Mesothelial cell of epicardium (in vitro differentiated cells): ENCODE measurements around the gene PIP5KL1. TPM values are rescaled to one million over a fixed set of nuclear protein-coding genes. Genes with fewer than 3 reads are reported as not detected.
A peak's percentile ranks its signal among the peaks of the same experiment; 100 is the strongest.

Experiments used
- DNase-seq, 2 experiments: peaks; one replicate each; pipeline ENCODE4 v3.0.0; 2021; ENCODE audit warnings: low spot score in 2 of 2; ENCODE audit not compliant: unreplicated experiment in 2 of 2
- H3K27ac Mint-ChIP-seq: 2 replicates; pipeline ENCODE4 v1.8.0; 2021; ENCODE audit warnings: mixed read lengths
- H3K27me3 Mint-ChIP-seq: 2 replicates; pipeline ENCODE4 v1.8.0; 2021; ENCODE audit warnings: low read depth, mixed read lengths
- H3K36me3 Mint-ChIP-seq: 2 replicates; pipeline ENCODE4 v1.8.0; 2021; ENCODE audit warnings: mixed read lengths
- H3K4me1 Mint-ChIP-seq: 2 replicates; pipeline ENCODE4 v1.8.0; 2021; ENCODE audit warnings: mixed read lengths
- H3K4me3 Mint-ChIP-seq: 2 replicates; pipeline ENCODE4 v1.8.0; 2021; ENCODE audit warnings: mild to moderate bottlenecking, moderate library complexity, mixed read lengths
- H3K9me3 Mint-ChIP-seq: 2 replicates; pipeline ENCODE4 v1.8.0; 2021; ENCODE audit warnings: mixed read lengths
- CTCF ChIP-seq: fragments of 200-600 bp; sonication (generic); IDR thresholded peaks from one replicate; pipeline ENCODE4 v1.5.0; 2021; ENCODE audit warnings: antibody characterized with exemption; ENCODE audit not compliant: unreplicated experiment
- total RNA-seq: library from RNA; stranded (reverse); gene quantifications from 3 replicates; pipeline ENCODE4 v1.2.1, GENCODE V29; 2021

Gene PIP5KL1
- total RNA-seq, 1 donor from 2014 or later = 8.2 TPM

DNA sequence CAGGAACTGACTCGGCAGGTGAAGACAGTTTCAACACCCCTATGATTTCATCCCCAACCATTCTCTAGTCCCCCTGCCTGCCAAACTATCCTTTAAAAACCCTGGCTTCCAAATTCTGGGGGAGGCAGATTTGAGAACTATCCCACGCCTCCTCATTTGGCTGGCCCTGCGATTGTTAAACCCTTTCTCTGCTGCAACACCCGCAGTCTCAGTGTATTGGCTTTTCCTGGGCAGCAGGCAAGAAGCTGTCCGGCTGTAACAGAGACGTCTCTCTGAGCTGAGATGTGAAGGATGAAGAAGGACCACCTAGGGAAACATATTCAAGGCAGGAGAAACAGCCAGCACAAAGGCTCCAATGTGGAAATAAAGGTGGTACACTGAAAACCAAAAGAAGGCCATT lies 37.7 kb downstream of the PIP5KL1 start:
- no peak for DNase-seq
- TF ChIP-seq CTCF = no peak
- Mint-ChIP-seq H3K27ac (no peak overlapping the region), H3K27me3 (no peaks in the 10 kb centered on the region), H3K36me3 (peaks cover 67% of the 10 kb centered on the region), H3K9me3 (peaks cover 30% of the 10 kb centered on the region), H3K4me1 (peaks cover 6% of the 10 kb centered on the region), H3K4me3 (no peak overlapping the region)

DNA sequence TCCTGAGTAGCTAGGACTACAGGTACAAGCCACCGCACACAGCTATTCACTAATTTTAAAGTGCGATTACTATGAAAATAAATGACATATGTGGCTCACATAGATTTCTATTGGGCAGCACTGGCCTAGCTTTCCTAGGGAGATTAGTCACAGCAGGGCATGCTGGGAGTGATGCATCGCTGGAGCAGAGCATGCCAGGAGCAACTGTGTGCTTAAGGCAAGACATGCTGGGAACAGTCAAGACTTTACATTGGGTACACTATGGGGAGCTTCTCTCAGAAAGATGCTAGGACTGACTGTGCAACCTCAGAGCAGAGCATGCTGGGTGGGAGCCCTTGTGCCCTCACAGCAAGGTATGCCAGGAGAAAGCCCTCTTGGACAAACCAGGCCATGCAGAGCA lies 40.5 kb downstream of the PIP5KL1 start:
- Mint-ChIP-seq H3K9me3 (peaks cover 22% of the 10 kb centered on the region), H3K27me3 (no peaks in the 10 kb centered on the region), H3K4me3 (no peak overlapping the region), H3K4me1 (no peaks in the 10 kb centered on the region), H3K27ac (no peak overlapping the region), H3K36me3 (peaks cover 61% of the 10 kb centered on the region)
- DNase-seq = no peak
- no peak for TF ChIP-seq CTCF

DNA sequence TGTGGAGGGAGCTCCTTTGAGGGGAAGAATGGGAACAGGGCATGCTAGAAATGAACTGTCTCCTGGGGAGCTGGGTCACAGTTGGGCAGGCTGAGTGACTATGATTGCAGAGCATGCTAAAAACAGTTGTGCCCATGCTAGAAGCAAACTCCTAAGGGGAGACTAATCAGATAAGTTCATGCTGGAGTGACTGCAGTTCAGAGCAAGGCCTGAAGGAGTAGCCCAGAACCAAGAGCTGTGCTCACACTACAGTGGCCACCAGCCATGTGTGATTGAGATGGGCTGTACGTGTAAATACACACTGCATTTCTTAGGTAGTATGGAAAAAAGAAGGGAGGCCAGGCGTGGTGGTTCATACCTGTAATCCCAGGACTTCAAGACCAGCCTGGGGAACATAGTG lies 42.8 kb downstream of the PIP5KL1 start:
- H3K4me1 Mint-ChIP-seq = no peaks in the 10 kb centered on the region
- no peaks in the 10 kb centered on the region for H3K27me3 Mint-ChIP-seq
- TF ChIP-seq CTCF = peak; percentile 24
- H3K4me3 Mint-ChIP-seq = no peak overlapping the region
- H3K36me3 Mint-ChIP-seq = peaks cover 40% of the 10 kb centered on the region
- peaks cover 5% of the 10 kb centered on the region for H3K9me3 Mint-ChIP-seq
- H3K27ac Mint-ChIP-seq = no peak overlapping the region
- no peak for DNase-seq

GRCh38 chr9:127886401-127886972 lies 44.1 kb downstream of the PIP5KL1 start:
- Mint-ChIP-seq H3K36me3 (peaks cover 32% of the 10 kb centered on the region), H3K4me1 (no peaks in the 10 kb centered on the region), H3K27me3 (no peaks in the 10 kb centered on the region), H3K9me3 (no peaks in the 10 kb centered on the region), H3K27ac (peak overlapping the region; percentile 30), H3K4me3 (no peak overlapping the region)
- no peak for TF ChIP-seq CTCF
- DNase-seq = no peak

DNA sequence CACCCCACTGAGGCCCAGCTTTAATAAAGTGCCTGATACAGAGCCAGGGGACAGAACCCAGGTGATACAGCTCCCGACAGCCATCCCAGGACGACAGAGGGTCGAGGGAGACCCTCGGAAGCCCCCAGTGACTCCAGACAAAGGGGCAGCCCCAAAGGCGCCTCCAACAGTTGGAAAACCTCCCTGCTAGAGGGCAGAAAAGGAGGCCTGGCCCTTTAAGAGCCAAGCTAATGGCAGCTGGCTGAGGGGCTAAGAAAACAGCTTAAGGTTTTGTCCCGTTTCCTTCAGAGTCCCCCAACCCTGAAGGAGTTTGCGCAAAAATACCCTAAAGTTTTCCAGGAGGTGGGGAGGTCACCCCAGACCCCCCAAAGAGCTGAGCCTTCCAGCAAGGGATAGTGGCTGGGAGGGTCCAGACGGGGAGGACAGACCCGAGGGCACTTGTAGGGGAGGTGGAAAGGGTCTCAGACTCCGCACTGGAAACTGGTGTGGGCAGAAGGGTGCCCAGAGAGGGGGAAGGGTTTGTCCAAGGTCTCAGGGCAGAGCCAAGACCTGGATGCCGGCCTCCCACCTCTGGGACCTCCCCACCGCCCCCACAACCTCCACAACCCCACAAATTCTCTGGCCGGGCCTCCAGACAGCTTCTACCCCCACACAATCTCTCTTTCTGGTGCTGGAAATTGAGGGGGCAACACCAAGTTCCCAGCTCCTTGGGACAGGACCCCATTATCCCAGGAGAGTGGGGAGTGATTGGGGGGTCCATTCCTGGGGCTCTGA lies 44.9 kb downstream of the PIP5KL1 start:
- no peak for TF ChIP-seq CTCF
- no peaks in the 10 kb centered on the region for H3K4me1 Mint-ChIP-seq
- H3K27me3 Mint-ChIP-seq = no peaks in the 10 kb centered on the region
- H3K9me3 Mint-ChIP-seq = no peaks in the 10 kb centered on the region
- no peak overlapping the region for H3K27ac Mint-ChIP-seq
- DNase-seq = no peak
- no peak overlapping the region for H3K4me3 Mint-ChIP-seq
- peaks cover 26% of the 10 kb centered on the region for H3K36me3 Mint-ChIP-seq
